CD8-positive, alpha-beta memory T cell (primary cell): ENCODE measurements around the gene TBC1D3B. TPM values are rescaled to one million over a fixed set of nuclear protein-coding genes. Genes with fewer than 3 reads are reported as not detected.

Source experiments
- CTCF ChIA-PET: fragments of 350-600 bp; sonication (Branson Sonifier 250); formaldehyde crosslinking; loops from one replicate; lab custom pipeline; 2021; ENCODE audit warnings: antibody characterized with exemption; lab: Charles Lee
- POLR2A ChIA-PET: fragments of 350-600 bp; sonication (Branson Sonifier 250); formaldehyde crosslinking; loops from one replicate; lab custom pipeline; 2021; ENCODE audit warnings: antibody characterized with exemption; lab: Charles Lee
- DNase-seq, 5 donors: peaks; one replicate each; pipeline versions ENCODE4 v3.0.0 to v3.0.0-alpha.2; 2020 to 2022; ENCODE audit warnings: mixed read lengths in 1 of 5
- H3K27ac ChIP-seq: one replicate; pipeline ENCODE4 v1.7.0; 2013; ENCODE audit warnings: low read depth, mild to moderate bottlenecking, low read length, moderate library complexity
- H3K27me3 ChIP-seq: 2 replicates; pipeline ENCODE4 v1.7.0; 2013; ENCODE audit warnings: low read length, mild to moderate bottlenecking; ENCODE audit not compliant: insufficient read depth, poor library complexity, severe bottlenecking
- H3K36me3 ChIP-seq: 2 replicates; pipeline ENCODE4 v1.7.0; 2013; ENCODE audit warnings: mild to moderate bottlenecking, low read length, moderate library complexity; ENCODE audit not compliant: insufficient read depth
- H3K4me1 ChIP-seq: 2 replicates; pipeline ENCODE4 v1.7.0; 2013; ENCODE audit warnings: mild to moderate bottlenecking, low read length, moderate library complexity; ENCODE audit not compliant: insufficient read depth
- H3K4me3 ChIP-seq: 2 replicates; pipeline ENCODE4 v1.7.0; 2013; ENCODE audit warnings: mild to moderate bottlenecking, low read length
- H3K9me3 ChIP-seq: 2 replicates; pipeline ENCODE4 v1.7.0; 2013; ENCODE audit warnings: mild to moderate bottlenecking, low read length
- H3K27ac Mint-ChIP-seq, 8 donors: one replicate each; pipeline ENCODE4 v1.8.0; 2020 to 2021; ENCODE audit warnings: mixed read lengths in 8 of 8, mild to moderate bottlenecking in 6 of 8, inconsistent platforms in 3 of 8, moderate library complexity in 3 of 8
- H3K27me3 Mint-ChIP-seq, 2 donors: one replicate each; pipeline ENCODE4 v1.8.0; 2020 to 2021; ENCODE audit warnings: mixed read lengths in 2 of 2, mild to moderate bottlenecking in 1 of 2, moderate library complexity in 1 of 2
- H3K36me3 Mint-ChIP-seq, 3 donors: one replicate each; pipeline ENCODE4 v1.8.0; 2020 to 2021; ENCODE audit warnings: mixed read lengths in 3 of 3, inconsistent platforms in 1 of 3, mild to moderate bottlenecking in 1 of 3
- H3K4me1 Mint-ChIP-seq, 3 donors: one replicate each; pipeline ENCODE4 v1.8.0; 2020 to 2021; ENCODE audit warnings: mixed read lengths in 3 of 3, inconsistent platforms in 1 of 3, mild to moderate bottlenecking in 1 of 3
- H3K4me3 Mint-ChIP-seq, 7 donors: one replicate each; pipeline ENCODE4 v1.8.0; 2020 to 2021; ENCODE audit warnings: mixed read lengths in 7 of 7, mild to moderate bottlenecking in 6 of 7, moderate library complexity in 4 of 7, inconsistent platforms in 2 of 7
- H3K9me3 Mint-ChIP-seq, 5 donors: one replicate each; pipeline ENCODE4 v1.8.0; 2020 to 2022; ENCODE audit warnings: mixed read lengths in 5 of 5, mild to moderate bottlenecking in 3 of 5, moderate library complexity in 2 of 5, inconsistent platforms in 1 of 5
- polyA plus RNA-seq: library from polyadenylated mRNA; unstranded; fragments of 300-500 nt; fragmentation: Illumina TruSeq; gene quantifications from one replicate; pipeline ENCODE4 v1.2.3, GENCODE V29; 2021
- total RNA-seq, 2 experiments: library from RNA; stranded (reverse); gene quantifications; one replicate each; pipeline ENCODE4 v1.2.3, GENCODE V29; 2021

Gene TBC1D3B
- total and polyA plus RNA-seq, 3 experiments from 2014 or later: 0.49 to 4.4 (median 3.3) TPM

DNA sequence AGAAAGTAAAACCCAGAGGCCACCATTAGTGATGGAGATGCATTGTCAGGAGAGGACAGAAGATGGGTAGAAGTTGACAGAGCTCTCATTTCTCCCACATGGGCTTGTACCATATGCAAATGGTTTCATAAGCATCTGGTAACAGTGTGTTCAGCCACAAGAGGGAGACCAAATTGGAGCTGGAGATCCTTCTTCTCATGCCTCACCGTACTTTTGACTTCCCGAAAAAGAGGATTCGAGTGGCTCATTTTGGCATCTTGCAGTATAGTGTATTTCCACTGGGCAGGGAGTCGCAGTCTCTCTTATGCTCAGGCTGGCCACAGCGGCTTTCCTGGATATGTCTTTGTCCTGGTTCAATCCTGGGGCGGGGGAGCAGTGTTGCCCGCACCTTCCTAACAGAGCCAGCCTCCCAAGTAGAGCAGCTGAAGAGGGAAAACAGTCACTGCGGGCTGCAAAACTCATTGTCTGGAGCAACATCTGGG, 23.8 kb downstream of the TBC1D3B start:
- no peak overlapping the region for H3K4me3 Mint-ChIP-seq
- ChIA-PET POLR2A (no interaction called here), CTCF (interaction anchor here (9.1 kb wide), 1 partner anchor 179 kb away, joined by 212 read pairs; no protein-coding TSS in a partner anchor)
- H3K36me3 ChIP-seq: no peaks in the 10 kb centered on the region
- H3K27me3 Mint-ChIP-seq: peaks cover 5 to 20% of the 10 kb centered on the region in 2 donors
- no peaks in the 10 kb centered on the region for H3K9me3 Mint-ChIP-seq
- H3K9me3 ChIP-seq: no peaks in the 10 kb centered on the region
- H3K4me1 ChIP-seq: no peaks in the 10 kb centered on the region
- H3K36me3 Mint-ChIP-seq: no peaks in the 10 kb centered on the region
- no peak overlapping the region for H3K27ac ChIP-seq
- peaks cover 5 to 23% (median 21%) of the 10 kb centered on the region in 3 donors for H3K4me1 Mint-ChIP-seq
- H3K27ac Mint-ChIP-seq: peak overlapping the region in 1 of 8 donors; percentile 26
- no peaks in the 10 kb centered on the region for H3K27me3 ChIP-seq
- no peak overlapping the region for H3K4me3 ChIP-seq
- DNase-seq: no peak

DNA sequence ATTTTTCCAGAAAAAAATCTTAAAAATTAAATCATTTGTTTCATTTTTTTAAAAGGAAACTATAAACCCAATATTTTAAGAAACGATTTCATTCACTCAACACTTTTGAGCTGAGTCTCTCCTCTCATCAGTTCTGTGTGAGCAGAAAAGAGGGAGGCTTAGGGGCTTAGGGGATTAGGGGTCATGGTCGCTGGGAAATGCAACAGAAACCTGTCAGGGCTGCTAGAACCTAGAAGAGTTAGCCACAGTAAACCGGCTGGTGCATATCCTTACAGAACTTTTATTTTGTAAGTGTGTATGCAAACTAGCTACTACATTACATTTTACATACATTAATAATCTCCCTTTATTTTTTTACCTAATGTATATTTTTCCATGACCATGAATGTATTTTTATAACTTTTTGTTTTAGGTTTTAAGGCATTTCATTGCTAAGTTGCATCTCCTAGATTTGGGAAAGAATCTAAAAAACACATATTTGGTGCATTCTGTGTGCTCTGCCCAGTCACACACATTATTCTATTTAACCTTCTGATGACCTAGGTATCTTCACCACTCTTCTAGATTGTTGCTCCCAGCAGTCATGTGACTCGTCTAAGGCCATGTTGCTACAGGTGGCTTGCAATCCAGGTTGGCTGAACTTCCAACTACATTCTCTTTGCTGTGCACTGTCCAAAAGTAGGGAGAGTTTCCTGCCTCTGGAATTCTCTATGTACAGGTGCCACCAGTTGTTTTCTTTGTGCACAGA, 24.4 kb downstream of the TBC1D3B start:
- Histone ChIP-seq H3K9me3 (no peaks in the 10 kb centered on the region), H3K4me3 (no peak overlapping the region), H3K27ac (no peak overlapping the region), H3K27me3 (no peaks in the 10 kb centered on the region), H3K36me3 (no peaks in the 10 kb centered on the region), H3K4me1 (no peaks in the 10 kb centered on the region)
- Mint-ChIP-seq H3K27me3 (peaks cover 5 to 20% of the 10 kb centered on the region in 2 donors), H3K9me3 (no peaks in the 10 kb centered on the region), H3K36me3 (no peaks in the 10 kb centered on the region), H3K4me3 (no peak overlapping the region), H3K4me1 (peaks cover 5 to 29% (median 23%) of the 10 kb centered on the region in 3 donors), H3K27ac (peak overlapping the region in 1 of 8 donors; percentile 26)
- ChIA-PET CTCF (interaction anchor here (9.1 kb wide), 1 partner anchor 178 kb away, joined by 212 read pairs; no protein-coding TSS in a partner anchor), POLR2A (interaction anchor here (1.0 kb wide), 1 partner anchor 177 kb away, joined by 3 read pairs; no protein-coding TSS in a partner anchor)
- no peak for DNase-seq

DNA sequence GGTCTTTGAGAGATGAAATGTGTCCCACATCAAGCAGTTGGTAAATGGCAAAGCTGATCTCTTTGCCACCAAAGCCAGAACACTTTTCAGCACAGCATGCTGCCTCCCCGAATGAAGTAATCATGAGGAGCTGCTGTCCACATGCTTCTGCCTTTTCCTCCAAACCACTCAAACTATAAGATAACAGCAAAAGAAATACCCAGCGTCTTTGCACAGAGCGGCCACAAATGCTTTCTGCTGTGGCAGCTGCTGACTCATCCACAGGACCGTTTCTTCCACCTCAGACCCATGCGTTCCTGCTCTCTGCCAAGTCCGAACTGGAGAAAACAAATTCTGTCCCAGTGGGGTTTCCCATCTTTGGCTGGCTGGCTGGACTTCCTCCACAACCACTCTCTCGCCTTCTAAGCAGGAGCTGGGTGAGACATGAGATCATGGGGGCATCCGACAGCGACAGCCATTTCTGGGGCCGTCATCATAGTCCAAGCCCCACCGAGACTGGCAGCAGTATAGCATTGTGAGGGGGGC, 27.1 kb downstream of the TBC1D3B start:
- peaks cover 5 to 49% (median 46%) of the 10 kb centered on the region in 3 donors for H3K4me1 Mint-ChIP-seq
- CTCF ChIA-PET: interaction anchor here (0.6 to 9.1 kb wide), 27 partner anchors 13 to 391 kb away, joined by 3 to 212 read pairs (median 4); partner anchors contain the start of genes CCL16, HEATR9 and TAF15

DNA sequence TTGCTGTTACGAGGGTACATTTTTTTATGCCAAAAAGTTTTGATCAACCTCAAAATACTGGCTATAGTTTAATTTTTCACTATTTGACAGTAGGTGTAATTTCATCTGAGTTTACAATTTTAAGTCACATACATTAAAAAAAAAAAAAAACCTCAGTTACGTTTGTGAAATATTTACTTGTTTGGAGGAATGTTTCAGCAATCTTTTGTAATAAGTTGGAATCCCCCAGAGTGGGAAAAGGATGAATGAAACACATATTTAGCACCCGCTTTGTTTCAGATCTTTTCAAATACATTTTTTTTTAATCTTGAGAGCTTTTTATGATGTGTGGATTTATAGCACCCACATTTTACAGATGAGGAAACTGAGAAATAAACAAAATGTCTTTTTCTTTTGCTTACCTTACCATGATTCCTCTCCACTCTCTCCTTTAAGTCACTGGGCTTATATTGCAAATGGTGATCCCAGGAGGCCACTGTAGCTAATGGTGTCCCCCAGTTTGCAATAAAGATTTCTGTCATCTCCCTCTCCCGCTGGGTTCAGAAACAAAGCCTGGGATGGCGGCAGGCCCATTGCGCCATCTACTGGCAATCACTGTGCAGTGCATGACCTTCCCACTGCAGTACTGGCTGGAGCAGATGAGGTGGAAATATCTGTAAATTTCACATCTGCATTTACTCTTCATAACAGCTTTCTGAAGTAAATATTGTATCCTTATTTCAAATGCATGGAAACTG, 27.7 kb downstream of the TBC1D3B start:
- H3K27ac ChIP-seq: no peak overlapping the region

More for the DNA sequence above, 27.1 kb downstream of the TBC1D3B start:
- Histone ChIP-seq H3K27me3 (no peaks in the 10 kb centered on the region), H3K9me3 (no peaks in the 10 kb centered on the region), H3K4me3 (no peak overlapping the region), H3K27ac (no peak overlapping the region), H3K4me1 (no peaks in the 10 kb centered on the region), H3K36me3 (no peaks in the 10 kb centered on the region)
- Mint-ChIP-seq H3K27me3 (peaks cover 5 to 15% of the 10 kb centered on the region in 2 donors), H3K4me3 (peak overlapping the region in 1 of 7 donors; percentile 22), H3K36me3 (no peaks in the 10 kb centered on the region), H3K27ac (peak overlapping the region in 2 of 8 donors; percentile 19 to 63), H3K9me3 (no peaks in the 10 kb centered on the region)
- no peak for DNase-seq
- POLR2A ChIA-PET: interaction anchor here (0.8 to 2.5 kb wide), 3 partner anchors 173 to 385 kb away, joined by 3 to 6 read pairs (median 4); no protein-coding TSS in a partner anchor

DNA sequence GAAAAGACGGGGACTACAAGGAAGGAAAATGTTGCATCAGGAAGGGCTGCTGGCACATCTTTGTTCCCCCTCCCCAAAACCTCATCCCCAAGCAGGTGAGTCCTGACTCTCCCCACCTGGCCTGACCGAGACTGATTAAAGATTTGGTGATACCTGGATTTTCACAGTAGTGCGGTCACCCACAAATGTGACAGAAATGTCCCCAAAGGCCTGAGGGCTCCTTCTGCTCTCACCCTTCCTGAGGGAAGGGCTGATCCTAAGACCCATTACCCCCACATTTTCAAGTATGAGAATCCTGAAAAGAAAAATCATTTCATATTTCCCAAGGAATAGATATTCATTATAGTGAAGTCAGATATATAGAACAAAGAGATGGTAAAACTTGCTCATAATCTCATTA, 28.8 kb downstream of the TBC1D3B start:
- Histone ChIP-seq H3K4me1 (no peaks in the 10 kb centered on the region), H3K4me3 (no peak overlapping the region), H3K9me3 (no peaks in the 10 kb centered on the region), H3K27me3 (no peaks in the 10 kb centered on the region), H3K27ac (no peak overlapping the region), H3K36me3 (no peaks in the 10 kb centered on the region)
- H3K27me3 Mint-ChIP-seq: peaks cover 0 to 5% of the 10 kb centered on the region in 2 donors
- CTCF ChIA-PET: interaction anchor here (0.8 to 9.1 kb wide), 6 partner anchors 20 to 384 kb away, joined by 3 to 212 read pairs (median 12); no protein-coding TSS in a partner anchor
- no peaks in the 10 kb centered on the region for H3K9me3 Mint-ChIP-seq
- H3K27ac Mint-ChIP-seq: peak overlapping the region in 2 of 8 donors; percentile 4 to 37
- POLR2A ChIA-PET: interaction anchor here (2.5 kb wide), 1 partner anchor 298 kb away, joined by 6 read pairs; no protein-coding TSS in a partner anchor
- no peaks in the 10 kb centered on the region for H3K36me3 Mint-ChIP-seq
- peaks cover 4 to 38% (median 37%) of the 10 kb centered on the region in 3 donors for H3K4me1 Mint-ChIP-seq
- H3K4me3 Mint-ChIP-seq: peak overlapping the region in 3 of 7 donors; percentile 7 to 73 (median 61)
- no peak for DNase-seq

More for the DNA sequence above, 27.7 kb downstream of the TBC1D3B start:
- Histone ChIP-seq H3K9me3 (no peaks in the 10 kb centered on the region), H3K27me3 (no peaks in the 10 kb centered on the region), H3K4me3 (no peak overlapping the region), H3K36me3 (no peaks in the 10 kb centered on the region), H3K4me1 (no peaks in the 10 kb centered on the region)
- Mint-ChIP-seq H3K27me3 (peaks cover 5 to 9% of the 10 kb centered on the region in 2 donors), H3K27ac (peak overlapping the region in 5 of 8 donors; percentile 21 to 79 (median 55)), H3K9me3 (no peaks in the 10 kb centered on the region), H3K4me3 (peak overlapping the region in 6 of 7 donors; percentile 22 to 84 (median 67)), H3K36me3 (no peaks in the 10 kb centered on the region), H3K4me1 (peaks cover 4 to 43% (median 39%) of the 10 kb centered on the region in 3 donors)
- POLR2A ChIA-PET: interaction anchor here (0.8 to 2.5 kb wide), 3 partner anchors 173 to 385 kb away, joined by 3 to 6 read pairs (median 4); no protein-coding TSS in a partner anchor
- CTCF ChIA-PET: interaction anchor here (0.6 to 9.1 kb wide), 34 partner anchors 13 to 391 kb away, joined by 3 to 212 read pairs (median 4); partner anchors contain the start of genes CCL16, HEATR9 and TAF15
- DNase-seq: peak; percentile 49 to 80 (median 67)

DNA sequence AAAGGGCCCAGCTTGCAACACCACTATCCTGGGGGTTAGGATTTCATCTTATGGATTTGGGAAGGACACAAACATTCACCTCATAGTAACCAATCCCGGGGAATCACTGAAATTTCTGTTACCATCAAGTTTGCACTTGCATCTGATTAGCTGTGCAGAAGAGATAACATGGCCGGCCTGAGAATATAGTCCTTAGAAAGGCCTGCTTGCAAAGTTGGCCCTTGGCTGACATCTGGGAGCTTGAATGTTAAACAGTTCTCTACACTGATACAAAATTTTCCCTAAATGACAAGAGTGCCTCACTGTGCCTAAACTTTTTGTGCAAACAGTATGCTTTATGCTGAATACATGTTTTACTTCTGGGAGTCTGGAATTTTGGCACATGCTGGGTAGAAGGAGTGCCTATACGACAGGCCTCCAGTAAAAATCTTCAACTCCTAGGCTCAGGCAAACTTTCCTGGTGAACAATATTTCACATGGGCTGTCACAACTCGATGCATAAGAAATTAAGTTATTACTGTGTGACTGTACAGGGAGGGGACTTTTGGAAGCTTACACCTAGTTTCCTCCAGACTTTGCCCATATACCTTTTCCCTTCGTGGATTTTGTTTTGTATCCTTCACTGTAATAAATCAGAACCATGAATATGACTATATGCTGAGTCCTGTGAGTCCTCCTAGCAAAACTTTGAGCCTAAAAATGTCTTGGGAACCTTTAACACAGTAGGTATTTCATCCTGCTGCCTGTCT, 31.3 kb downstream of the TBC1D3B start:
- no peaks in the 10 kb centered on the region for H3K9me3 Mint-ChIP-seq
- POLR2A ChIA-PET: no interaction called here
- no peaks in the 10 kb centered on the region for H3K36me3 Mint-ChIP-seq

DNA sequence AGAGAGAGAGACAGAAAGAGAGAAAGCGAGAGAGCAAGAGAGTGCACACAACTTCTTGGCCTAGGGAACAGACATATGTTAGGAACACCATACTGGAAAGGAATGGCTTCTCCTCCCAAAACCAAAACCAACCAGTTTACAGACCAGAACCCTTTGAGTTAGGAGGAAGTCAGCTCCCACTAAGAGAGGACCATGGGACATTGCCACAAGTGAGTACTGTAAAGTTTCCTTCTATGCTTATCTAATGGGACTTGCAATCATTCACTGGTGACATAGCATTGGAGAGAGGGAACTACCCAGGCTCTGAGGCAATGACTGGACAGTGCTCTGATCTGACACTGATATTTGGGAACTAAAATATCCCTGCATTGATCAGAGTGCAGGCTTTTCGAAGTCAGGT, 32.4 kb downstream of the TBC1D3B start:
- ChIA-PET POLR2A (no interaction called here), CTCF (interaction anchor here (1.7 to 1.9 kb wide), 2 partner anchors 71 to 168 kb away, joined by 6 read pairs; no protein-coding TSS in a partner anchor)
- Mint-ChIP-seq H3K4me1 (peaks cover 4 to 50% (median 38%) of the 10 kb centered on the region in 3 donors), H3K36me3 (no peaks in the 10 kb centered on the region), H3K27ac (peak overlapping the region in 2 of 8 donors; percentile 1 to 3), H3K4me3 (no peak overlapping the region), H3K9me3 (no peaks in the 10 kb centered on the region), H3K27me3 (peaks cover 0 to 2% of the 10 kb centered on the region in 2 donors)
- H3K4me1 ChIP-seq: no peaks in the 10 kb centered on the region
- no peak overlapping the region for H3K4me3 ChIP-seq
- no peaks in the 10 kb centered on the region for H3K36me3 ChIP-seq
- H3K9me3 ChIP-seq: no peaks in the 10 kb centered on the region
- H3K27me3 ChIP-seq: no peaks in the 10 kb centered on the region
- no peak overlapping the region for H3K27ac ChIP-seq
- DNase-seq: no peak

More for the DNA sequence above, 31.3 kb downstream of the TBC1D3B start:
- Mint-ChIP-seq H3K4me3 (no peak overlapping the region), H3K4me1 (peaks cover 4 to 53% (median 44%) of the 10 kb centered on the region in 3 donors), H3K27me3 (peaks cover 0 to 5% of the 10 kb centered on the region in 2 donors), H3K27ac (no peak overlapping the region)
- Histone ChIP-seq H3K36me3 (no peaks in the 10 kb centered on the region), H3K4me1 (no peaks in the 10 kb centered on the region), H3K27ac (no peak overlapping the region), H3K27me3 (no peaks in the 10 kb centered on the region), H3K4me3 (no peak overlapping the region), H3K9me3 (no peaks in the 10 kb centered on the region)
- DNase-seq: no peak
- CTCF ChIA-PET: interaction anchor here (0.7 to 9.1 kb wide), 3 partner anchors 172 to 381 kb away, joined by 3 to 212 read pairs (median 21); no protein-coding TSS in a partner anchor
